Body of pancreas (tissue), 4 donors: ENCODE measurements around the gene SUSD4. TPM values are rescaled to one million over a fixed set of nuclear protein-coding genes. Genes with fewer than 3 reads are reported as not detected.

Source experiments
- ATAC-seq: fragments of 150-250 bp; one replicate; pipeline ENCODE4 v1.9.1; 2016
- DNase-seq, 4 donors: peaks; one replicate each; pipeline ENCODE4 v3.0.0-alpha.2; 2019
- H3K27ac ChIP-seq, 4 donors: fragments of 200-600 bp; sonication (generic); 1 replicate in 3 of 4; 2 replicates in 1 of 4; pipeline versions ENCODE4 v1.5.1 to v1.6.1; 2016 to 2019; ENCODE audit warnings: mild to moderate bottlenecking in 1 of 4, mixed read lengths in 1 of 4, moderate library complexity in 1 of 4
- H3K27me3 ChIP-seq, 2 donors: fragments of 200-600 bp; sonication (generic); one replicate each; pipeline ENCODE4 v1.6.0; 2016; ENCODE audit warnings: mild to moderate bottlenecking in 1 of 2
- H3K36me3 ChIP-seq, 2 donors: fragments of 200-600 bp; sonication (generic); replicated peaks in 1 of 2; 2 replicates each; pipeline ENCODE4 v1.5.1; 2016; ENCODE audit warnings: low read depth in 2 of 2; ENCODE audit not compliant: insufficient read depth in 1 of 2
- H3K4me1 ChIP-seq: fragments of 200-600 bp; sonication (generic); one replicate; pipeline ENCODE4 v1.6.0; 2016
- H3K4me3 ChIP-seq, 2 donors: fragments of 200-600 bp; sonication (generic); 1 replicate in 1 of 2; 2 replicates in 1 of 2; pipeline ENCODE4 v1.5.1; 2016 to 2019
- H3K9me3 ChIP-seq, 3 donors: fragments of 200-600 bp; sonication (generic); 1 replicate in 2 of 3; 2 replicates in 1 of 3; pipeline ENCODE4 v1.5.1; 2016
- CTCF ChIP-seq, 7 experiments: fragments of 450-650 bp in 4 of 7; fragments of 200-600 bp in 3 of 7; sonication (generic) in 3 of 7; IDR thresholded peaks; one replicate each; pipeline ENCODE4 v1.5.1; 2016 to 2019; ENCODE audit warnings: antibody characterized with exemption in 7 of 7
- POLR2A ChIP-seq, 3 donors: fragments of 450-650 bp; IDR thresholded peaks; one replicate each; pipeline ENCODE4 v1.6.1; 2016; ENCODE audit warnings: antibody characterized with exemption in 3 of 3, mild to moderate bottlenecking in 2 of 3
- WGBS, 2 donors: methylation state at CpG; one replicate each; pipeline ENCODE4 v1.1.5; 2017; 5-methylcytosine and 5-hydroxymethylcytosine counted together
- intact Hi-C: fragments of 100-400 bp; cut with DNase I; formaldehyde crosslinking; loops from one replicate; pipeline ENCODE4 v1.15.1; 2023
- total RNA-seq, 2 donors: library from RNA; depleted of rRNA; stranded (reverse); fragments of >200 nt; gene quantifications; one replicate each; pipeline ENCODE4 v1.1.0, GENCODE V29; 2016

SUSD4 gene
- total RNA-seq, 2 donors from 2014 or later, result 3.6 to 18.1 TPM

GRCh38 chr1:223203034-223203408, 161.0 kb downstream of the SUSD4 start:
- H3K27me3 ChIP-seq, result no peaks in the 10 kb centered on the region
- H3K4me3 ChIP-seq, result no peak overlapping the region
- H3K9me3 ChIP-seq, result no peaks in the 10 kb centered on the region
- H3K36me3 ChIP-seq, result no peaks in the 10 kb centered on the region
- 88 to 100% methylated on average over 1 to 9 of the region's 9 CpGs for WGBS, 2 donors
- ATAC-seq (no peak), DNase-seq (no peak)
- intact Hi-C loops, result no loop called here
- TF ChIP-seq POLR2A (IDR thresholded peaks at IDR 0.05), result no peak
- no peak for TF ChIP-seq CTCF (IDR thresholded peaks at IDR 0.05)
- H3K4me1 ChIP-seq, result no peaks in the 10 kb centered on the region
- no peak overlapping the region for H3K27ac ChIP-seq

GRCh38 chr1:223202376-223203033, 161.5 kb downstream of the SUSD4 start:
- DNase-seq, result no peak
- no peaks in the 10 kb centered on the region for H3K9me3 ChIP-seq
- H3K4me1 ChIP-seq, result no peaks in the 10 kb centered on the region
- 79 to 89% methylated on average over 11 to 13 of the region's 13 CpGs for WGBS, 2 donors
- intact Hi-C loops, result no loop called here
- ATAC-seq, result no peak
- TF ChIP-seq CTCF (IDR thresholded peaks at IDR 0.05), result no peak
- no peak for TF ChIP-seq POLR2A (IDR thresholded peaks at IDR 0.05)
- no peak overlapping the region for H3K4me3 ChIP-seq
- no peak overlapping the region for H3K27ac ChIP-seq
- H3K27me3 ChIP-seq, result no peaks in the 10 kb centered on the region
- H3K36me3 ChIP-seq, result no peaks in the 10 kb centered on the region

GRCh38 chr1:223201967-223202366, 162.0 kb downstream of the SUSD4 start:
- no peaks in the 10 kb centered on the region for H3K27me3 ChIP-seq
- ATAC-seq, result no peak
- TF ChIP-seq POLR2A (IDR thresholded peaks at IDR 0.05), result no peak
- no peak for TF ChIP-seq CTCF (IDR thresholded peaks at IDR 0.05)
- H3K4me3 ChIP-seq, result no peak overlapping the region
- no peak overlapping the region for H3K27ac ChIP-seq
- DNase-seq, result peak in 3 of 4 donors; percentile 15 to 30 (median 20)
- no peaks in the 10 kb centered on the region for H3K4me1 ChIP-seq
- no peaks in the 10 kb centered on the region for H3K9me3 ChIP-seq
- H3K36me3 ChIP-seq, result no peaks in the 10 kb centered on the region
- 91 to 94% methylated on average over 2 of the region's 2 CpGs for WGBS, 2 donors
- intact Hi-C loops, result no loop called here

- H3K36me3 ChIP-seq, result no peaks in the 10 kb centered on the region
- H3K9me3 ChIP-seq, result no peaks in the 10 kb centered on the region
- no peak for DNase-seq
- WGBS, 2 donors, result 84 to 88% methylated on average over 6 of the region's 6 CpGs
- H3K27ac ChIP-seq, result no peak overlapping the region
- ATAC-seq, result no peak
- H3K4me3 ChIP-seq, result no peak overlapping the region
- TF ChIP-seq POLR2A (IDR thresholded peaks at IDR 0.05), result no peak
- no peak for TF ChIP-seq CTCF (IDR thresholded peaks at IDR 0.05)
- intact Hi-C loops, result no loop called here
- no peaks in the 10 kb centered on the region for H3K27me3 ChIP-seq
- no peaks in the 10 kb centered on the region for H3K4me1 ChIP-seq
Measured at GRCh38 chr1:223200903-223201302, 163.1 kb downstream of the SUSD4 start.

- H3K4me3 ChIP-seq, result no peak overlapping the region
- H3K36me3 ChIP-seq, result no peaks in the 10 kb centered on the region
- no peak for ATAC-seq
- no peak overlapping the region for H3K27ac ChIP-seq
- H3K9me3 ChIP-seq, result no peaks in the 10 kb centered on the region
- H3K27me3 ChIP-seq, result no peaks in the 10 kb centered on the region
- 45 to 75% methylated on average over 1 to 2 of the region's 2 CpGs for WGBS, 2 donors
- no peaks in the 10 kb centered on the region for H3K4me1 ChIP-seq
- intact Hi-C loops, result no loop called here
- no peak for DNase-seq
- TF ChIP-seq CTCF (IDR thresholded peaks at IDR 0.05) (no peak), POLR2A (IDR thresholded peaks at IDR 0.05) (no peak)
Measured at GRCh38 chr1:223199094-223199647, 164.8 kb downstream of the SUSD4 start.
